ENCODE data around the gene CAPS. TPM values are rescaled to one million over a fixed set of nuclear protein-coding genes. Genes with fewer than 3 reads are reported as not detected.

CAPS gene
- total RNA-seq, 4 donors from 2014 or later: 24.6 to 57.3 (median 38.0) TPM

DNA sequence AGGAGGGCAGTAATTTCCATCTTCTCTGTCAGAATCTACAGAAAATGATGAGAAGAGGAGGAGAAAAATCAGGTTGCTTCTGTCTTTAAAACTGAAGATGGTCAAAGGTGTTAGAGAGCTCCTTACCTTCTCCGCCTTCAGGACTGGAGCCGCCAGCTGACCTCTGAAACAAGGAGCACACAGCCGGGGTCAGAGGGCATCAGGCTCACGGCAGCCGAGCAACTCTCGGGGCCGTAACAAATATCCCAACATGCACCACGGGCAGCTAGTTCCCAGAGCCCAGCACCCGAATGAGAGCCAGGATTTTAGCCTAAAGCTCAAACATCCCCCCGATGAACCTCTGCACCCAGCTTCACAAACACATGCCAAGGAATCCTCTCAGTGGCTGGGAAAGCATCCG lies 27.6 kb downstream of the CAPS start:
- H3K36me3 ChIP-seq: peaks cover 0 to 12% (median 5%) of the 10 kb centered on the region in 4 donors
- H3K4me1 ChIP-seq: peaks cover 9 to 45% (median 20%) of the 10 kb centered on the region in 4 donors
- no peaks in the 10 kb centered on the region for H3K27me3 ChIP-seq
- H3K4me3 ChIP-seq: no peak overlapping the region
- H3K9me3 ChIP-seq: no peaks in the 10 kb centered on the region
- 83 to 94% methylated on average over 5 to 11 of the region's 11 CpGs for WGBS, 2 donors (ENCODE audit: low coverage in 1 of 2)
- TF ChIP-seq, protein P1, sequence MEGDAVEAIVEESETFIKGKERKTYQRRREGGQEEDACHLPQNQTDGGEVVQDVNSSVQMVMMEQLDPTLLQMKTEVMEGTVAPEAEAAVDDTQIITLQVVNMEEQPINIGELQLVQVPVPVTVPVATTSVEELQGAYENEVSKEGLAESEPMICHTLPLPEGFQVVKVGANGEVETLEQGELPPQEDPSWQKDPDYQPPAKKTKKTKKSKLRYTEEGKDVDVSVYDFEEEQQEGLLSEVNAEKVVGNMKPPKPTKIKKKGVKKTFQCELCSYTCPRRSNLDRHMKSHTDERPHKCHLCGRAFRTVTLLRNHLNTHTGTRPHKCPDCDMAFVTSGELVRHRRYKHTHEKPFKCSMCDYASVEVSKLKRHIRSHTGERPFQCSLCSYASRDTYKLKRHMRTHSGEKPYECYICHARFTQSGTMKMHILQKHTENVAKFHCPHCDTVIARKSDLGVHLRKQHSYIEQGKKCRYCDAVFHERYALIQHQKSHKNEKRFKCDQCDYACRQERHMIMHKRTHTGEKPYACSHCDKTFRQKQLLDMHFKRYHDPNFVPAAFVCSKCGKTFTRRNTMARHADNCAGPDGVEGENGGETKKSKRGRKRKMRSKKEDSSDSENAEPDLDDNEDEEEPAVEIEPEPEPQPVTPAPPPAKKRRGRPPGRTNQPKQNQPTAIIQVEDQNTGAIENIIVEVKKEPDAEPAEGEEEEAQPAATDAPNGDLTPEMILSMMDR (IDR thresholded peaks at IDR 0.05): no peak
- TF ChIP-seq POLR2A (IDR thresholded peaks at IDR 0.05) (no peak), EP300 (IDR thresholded peaks at IDR 0.05; ENCODE audit: low read depth) (no peak), POLR2AphosphoS5 (IDR thresholded peaks at IDR 0.05) (no peak)
- DNase-seq: no peak
- in situ Hi-C loops (cut with MboI; ENCODE audit: low pct_ligation_motif_present in 1 of 4, low pct_unique_long_range_greater_than_20kb in 1 of 4, low sequenced_read_pairs in 3 of 4) (no loop called here), intact Hi-C loops (cut with DNase I; ENCODE audit: low total_unique reads) (no loop called here)
- peak overlapping the region; percentile 17 to 78 (median 66) for H3K27ac ChIP-seq

GRCh38 chr19:5943045-5943444 lies 29.0 kb downstream of the CAPS start:
- H3K36me3 ChIP-seq: peaks cover 0 to 12% (median 5%) of the 10 kb centered on the region in 4 donors
- no peaks in the 10 kb centered on the region for H3K27me3 ChIP-seq
- DNase-seq: no peak
- 67% methylated on average over 10 of the region's 10 CpGs; no CpG with 5 or more reads in 1 of the 2 donors for WGBS, 2 donors (ENCODE audit: low coverage in 1 of 2)
- in situ Hi-C loops (cut with MboI; ENCODE audit: low pct_ligation_motif_present in 1 of 4, low pct_unique_long_range_greater_than_20kb in 1 of 4, low sequenced_read_pairs in 3 of 4): no loop called here
- no peaks in the 10 kb centered on the region for H3K9me3 ChIP-seq
- TF ChIP-seq POLR2AphosphoS5 (IDR thresholded peaks at IDR 0.05): no peak
- no peak for TF ChIP-seq POLR2A (IDR thresholded peaks at IDR 0.05)
- no peak for TF ChIP-seq EP300 (IDR thresholded peaks at IDR 0.05; ENCODE audit: low read depth)
- TF ChIP-seq, protein P1 (IDR thresholded peaks at IDR 0.05): no peak
- H3K4me3 ChIP-seq: no peak overlapping the region
- H3K4me1 ChIP-seq: peaks cover 16 to 52% (median 29%) of the 10 kb centered on the region in 4 donors
- peak overlapping the region; percentile 17 to 78 (median 66) for H3K27ac ChIP-seq
- intact Hi-C loops (cut with DNase I; ENCODE audit: low total_unique reads): no loop called here

DNA sequence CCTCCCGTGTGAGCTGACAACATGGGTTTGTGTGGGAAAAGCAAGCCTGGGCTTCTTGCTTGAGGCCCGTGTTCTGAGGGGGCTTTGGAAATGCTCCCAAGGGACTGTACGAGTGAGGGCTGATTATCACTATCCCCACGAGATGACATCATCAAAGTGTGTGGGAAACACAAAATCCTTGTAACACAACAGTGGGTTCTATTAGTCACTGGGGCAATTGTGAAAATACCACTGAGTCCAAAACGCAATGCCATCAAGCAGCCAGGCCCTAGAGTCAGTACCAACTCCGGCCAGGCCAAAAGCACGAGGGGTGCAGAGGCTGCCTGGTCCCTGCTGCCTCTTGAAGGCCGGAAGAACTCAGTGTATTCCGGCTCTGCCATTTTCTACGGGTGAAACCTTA lies 29.6 kb downstream of the CAPS start:
- intact Hi-C loops (cut with DNase I; ENCODE audit: low total_unique reads) (no loop called here), in situ Hi-C loops (cut with MboI; ENCODE audit: low pct_ligation_motif_present in 1 of 4, low pct_unique_long_range_greater_than_20kb in 1 of 4, low sequenced_read_pairs in 3 of 4) (no loop called here)
- H3K4me1 ChIP-seq: peaks cover 21 to 53% (median 35%) of the 10 kb centered on the region in 4 donors
- no peaks in the 10 kb centered on the region for H3K27me3 ChIP-seq
- TF ChIP-seq, protein P1 (IDR thresholded peaks at IDR 0.05): no peak
- no peak for TF ChIP-seq POLR2A (IDR thresholded peaks at IDR 0.05)
- no peak for TF ChIP-seq POLR2AphosphoS5 (IDR thresholded peaks at IDR 0.05)
- TF ChIP-seq EP300 (IDR thresholded peaks at IDR 0.05; ENCODE audit: low read depth): no peak
- WGBS, 2 donors (ENCODE audit: low coverage in 1 of 2): 66% methylated on average over 10 of the region's 10 CpGs; no CpG with 5 or more reads in 1 of the 2 donors
- no peaks in the 10 kb centered on the region for H3K9me3 ChIP-seq
- no peak for DNase-seq
- peaks cover 0 to 12% (median 5%) of the 10 kb centered on the region in 4 donors for H3K36me3 ChIP-seq
- no peak overlapping the region for H3K4me3 ChIP-seq
- peak overlapping the region; percentile 17 to 78 (median 66) for H3K27ac ChIP-seq

DNA sequence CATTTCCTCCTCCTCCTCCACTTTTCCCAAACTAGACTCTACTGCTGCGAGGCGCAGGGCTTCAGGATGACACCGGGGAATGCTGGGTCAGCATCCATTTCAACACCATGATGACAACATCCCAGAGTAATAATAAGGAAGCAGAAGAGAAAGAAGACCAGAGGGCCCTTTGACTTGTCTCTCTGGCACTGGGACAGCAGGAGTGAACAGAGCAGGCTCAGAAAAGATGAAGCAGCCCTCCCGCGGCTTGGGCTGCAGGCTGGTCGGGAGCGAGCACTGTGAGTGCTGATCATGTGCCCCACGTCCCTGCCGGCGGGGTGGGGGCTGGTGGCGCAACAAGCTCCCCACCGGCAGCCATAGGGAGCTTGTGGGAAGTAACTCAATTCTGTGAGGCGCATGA lies 33.4 kb downstream of the CAPS start:
- WGBS, 2 donors (ENCODE audit: low coverage in 1 of 2): 33 to 78% methylated on average over 3 to 11 of the region's 13 CpGs

More for the DNA sequence above, 33.4 kb downstream of the CAPS start:
- no peak overlapping the region for H3K4me3 ChIP-seq
- intact Hi-C loops (cut with DNase I; ENCODE audit: low total_unique reads): no loop called here
- H3K27me3 ChIP-seq: no peaks in the 10 kb centered on the region
- H3K9me3 ChIP-seq: no peaks in the 10 kb centered on the region
- H3K36me3 ChIP-seq: no peaks in the 10 kb centered on the region
- peak overlapping the region; percentile 74 to 89 (median 81) for H3K27ac ChIP-seq
- TF ChIP-seq POLR2AphosphoS5 (IDR thresholded peaks at IDR 0.05): peak in 2 of 3 donors; percentile 22 to 48
- TF ChIP-seq EP300 (IDR thresholded peaks at IDR 0.05; ENCODE audit: low read depth): no peak
- no peak for TF ChIP-seq POLR2A (IDR thresholded peaks at IDR 0.05)
- H3K4me1 ChIP-seq: peaks cover 54 to 82% (median 67%) of the 10 kb centered on the region in 4 donors
- in situ Hi-C loops (cut with MboI; ENCODE audit: low pct_ligation_motif_present in 1 of 4, low pct_unique_long_range_greater_than_20kb in 1 of 4, low sequenced_read_pairs in 3 of 4): no loop called here
- peak; percentile 64 for DNase-seq
